K562 (cell line): ENCODE data around the gene IFIT5. TPM values are rescaled to one million over a fixed set of nuclear protein-coding genes. Genes with fewer than 3 reads are reported as not detected.

Experiments
- ATAC-seq: fragments of 200-7000 bp; cut with Tn5 transposase; 3 replicates; pipeline ENCODE4 v1.9.1; 2020; ENCODE audit warnings: moderate library complexity
- BruUV-seq: library from RNA; stranded (reverse); fragments of 400-500 nt; replicated peaks from 2 replicates; lab custom pipeline; 2021; lab: Mats Ljungman, UMichigan
- CTCF ChIA-PET: fragments of 300-600 bp; formaldehyde crosslinking; extraction: SDS; loops from one replicate; lab custom pipeline; 2021; ENCODE audit warnings: low intra/inter-chr PET ratio; lab: Yijun Ruan, JAX
- POLR2A ChIA-PET: fragments of 300-600, 350-650 bp; sonication (Branson Sonifier 250); formaldehyde crosslinking; extraction: SDS; loops from one replicate; lab custom pipeline; 2021; ENCODE audit warnings: antibody characterized with exemption, inconsistent platforms; lab: Yijun Ruan, JAX
- DNase-seq, 4 experiments: peaks; one replicate each; pipeline versions ENCODE4 v3.0.0 to v3.0.0-alpha.2; 2011 to 2018; ENCODE audit warnings: low spot score in 3 of 4, mixed read lengths in 3 of 4; ENCODE audit errors: extremely low read depth in 1 of 4
- FAIRE-seq: peaks from 2 replicates; lab custom pipeline; 2011; peaks lifted over from hg19 to GRCh38; lab: Jason Lieb, UNC
- H2AFZ ChIP-seq: 2 replicates; pipeline ENCODE4 v1.6.0; 2011; ENCODE audit warnings: low read depth, low read length, control low read depth, inconsistent platforms
- H3K27ac ChIP-seq: fragments of 200-600 bp; 3 replicates; pipeline ENCODE4 v1.8.0; 2011; ENCODE audit warnings: low read depth, mild to moderate bottlenecking, control low read depth, inconsistent platforms, low read length, moderate library complexity, mixed read lengths; ENCODE audit errors: extremely low read depth
- H3K27me3 ChIP-seq, 2 experiments: fragments of 300-600 bp in 1 of 2; 2 replicates in 1 of 2; 3 replicates in 1 of 2; pipeline versions ENCODE4 v1.6.0 to v1.8.0; 2011; ENCODE audit warnings: inconsistent platforms in 2 of 2, low read length in 2 of 2, mild to moderate bottlenecking in 1 of 2, mixed read lengths in 1 of 2, moderate library complexity in 1 of 2; ENCODE audit not compliant: control insufficient read depth in 2 of 2, insufficient read depth in 2 of 2
- H3K36me3 ChIP-seq: fragments of 300-600 bp; 3 replicates; pipeline ENCODE4 v1.8.0; 2011; ENCODE audit warnings: mild to moderate bottlenecking, low read length, inconsistent platforms; ENCODE audit not compliant: control insufficient read depth, insufficient read depth
- H3K4me1 ChIP-seq, 2 experiments: fragments of 200-600 bp in 1 of 2; replicated peaks in 1 of 2; 2 replicates in 1 of 2; 3 replicates in 1 of 2; pipeline versions ENCODE4 v1.5.1 to v1.8.0; 2011; ENCODE audit warnings: inconsistent platforms in 2 of 2, low read length in 2 of 2, mild to moderate bottlenecking in 1 of 2, mixed read lengths in 1 of 2, moderate library complexity in 1 of 2; ENCODE audit not compliant: control insufficient read depth in 2 of 2, insufficient read depth in 2 of 2
- H3K4me2 ChIP-seq: 2 replicates; pipeline ENCODE4 v1.6.1; 2011; ENCODE audit warnings: low read length, control low read depth, inconsistent platforms, mixed read lengths; ENCODE audit not compliant: insufficient read depth
- H3K4me3 ChIP-seq: fragments of 200-600 bp; sonication (generic), shearing (Covaris generic); 2 replicates; pipeline ENCODE4 v1.5.1; 2016; ENCODE audit warnings: control low read depth, inconsistent platforms
- H3K79me2 ChIP-seq: fragments of 200-600 bp; 3 replicates; pipeline ENCODE4 v1.8.0; 2011; ENCODE audit warnings: low read length, inconsistent platforms; ENCODE audit not compliant: control insufficient read depth, insufficient read depth
- H3K9ac ChIP-seq, 2 experiments: 2 replicates each; pipeline versions ENCODE4 v1.6.0 to v1.6.1; 2011; ENCODE audit warnings: low read depth in 2 of 2, low read length in 2 of 2, control low read depth in 1 of 2, inconsistent platforms in 1 of 2, mild to moderate bottlenecking in 1 of 2, mixed read lengths in 1 of 2; ENCODE audit not compliant: insufficient read depth in 1 of 2
- H3K9me1 ChIP-seq: one replicate; pipeline ENCODE4 v1.6.0; 2011; ENCODE audit warnings: inconsistent platforms, mild to moderate bottlenecking, low read length, moderate library complexity; ENCODE audit not compliant: control insufficient read depth, insufficient read depth
- H3K9me3 ChIP-seq: replicated peaks from 2 replicates; pipeline ENCODE4 v1.5.1; 2011; ENCODE audit warnings: low read depth, low read length, inconsistent platforms; ENCODE audit not compliant: control insufficient read depth, insufficient read depth
- H4K20me1 ChIP-seq: replicated peaks from 2 replicates; pipeline ENCODE4 v1.6.1; 2011; ENCODE audit warnings: low read length, inconsistent platforms, mixed read lengths; ENCODE audit not compliant: control insufficient read depth, insufficient read depth
- AFF4 ChIP-seq: sonication (generic); formaldehyde crosslinking; IDR thresholded peaks from 2 replicates; pipeline ENCODE4 v1.8.0; 2023; ENCODE audit warnings: mild to moderate bottlenecking, missing genetic modification reagents
- CBX8 ChIP-seq: fragments of 200-600 bp; sonication (generic); IDR thresholded peaks from 2 replicates; pipeline ENCODE4 v1.6.1; 2012; ENCODE audit warnings: borderline replicate concordance, mixed run types, low read depth, mild to moderate bottlenecking, moderate library complexity, mixed read lengths, low read length, control low read depth, inconsistent platforms; ENCODE audit not compliant: poor library complexity, severe bottlenecking; ENCODE audit errors: extremely low read depth
- GABPB2 ChIP-seq: fragments of 250-450 bp; sonication (Bioruptor Pico); conservative IDR thresholded peaks from 2 replicates; pipeline ENCODE4 v1.5.1; 2021; ENCODE audit warnings: mild to moderate bottlenecking
- HCFC1 ChIP-seq: IDR thresholded peaks from 2 replicates; pipeline ENCODE4 v1.6.1; 2012; ENCODE audit warnings: low read depth, low read length, improper control_type of control experiment
- UBTF ChIP-seq, 2 experiments: IDR thresholded peaks; 2 replicates each; pipeline ENCODE4 v1.6.1; 2012; ENCODE audit warnings: improper control_type of control experiment in 2 of 2, low read depth in 2 of 2, low read length in 2 of 2, borderline replicate concordance in 1 of 2
- ZNF121 ChIP-seq: sonication (generic); formaldehyde crosslinking; conservative IDR thresholded peaks from 2 replicates; pipeline ENCODE4 v1.8.0; 2022; ENCODE audit warnings: missing genetic modification reagents
- ZNF76 ChIP-seq: fragments of 250-450 bp; sonication (Bioruptor Pico); IDR thresholded peaks from 2 replicates; pipeline ENCODE4 v1.4.0; 2020; ENCODE audit warnings: mild to moderate bottlenecking, moderate library complexity, borderline replicate concordance
- WGBS: fragments of 100-300 bp; shearing (Covaris generic); methylation state at CpG from one replicate; pipeline ENCODE4 v1.1.6; 2016; ENCODE audit warnings: low coverage, mixed read lengths; ENCODE audit not compliant: insufficient coverage; ENCODE audit errors: missing lambda C conversion rate; 5-methylcytosine and 5-hydroxymethylcytosine counted together
- in situ Hi-C: fragments of 300-500 bp; cut with MboI; formaldehyde crosslinking; loops from 4 replicates; pipeline ENCODE4 v1.15.0; 2018; ENCODE audit warnings: inconsistent platforms, mixed read lengths
- intact Hi-C: fragments of 100-400 bp; cut with micrococcal nuclease; formaldehyde crosslinking; loops from 2 replicates; pipeline ENCODE4 v1.14.2; 2022
- polyA plus RNA-seq, 8 experiments: library from polyadenylated mRNA; depleted of rRNA in 4 of 8; stranded (reverse) in 5 of 8; unstranded in 3 of 8; fragments of >200 nt; fragmentation: Nextera tagmentation in 2 of 8; fragmentation: Illumina TruSeq in 1 of 8; extraction: Ambion mirVana in 2 of 8; extraction: Trizol in 1 of 8; gene quantifications; 2 replicates each; pipeline versions ENCODE4 v1.2.1 to v1.2.3, GENCODE V29; 2011 to 2014; ENCODE audit warnings: inconsistent platforms in 1 of 8, missing spikeins in 1 of 8
- total RNA-seq, 7 experiments: library from RNA; depleted of rRNA in 6 of 7; stranded (reverse); fragments of >200 nt in 6 of 7; fragmentation: Illumina TruSeq in 2 of 7; extraction: Trizol in 2 of 7; gene quantifications; 2 replicates each; pipeline versions ENCODE4 v1.2.1 to v1.2.3, GENCODE V29; 2011 to 2021; ENCODE audit warnings: low replicate concordance in 1 of 7

The IFIT5 gene
- total and polyA plus RNA-seq, 9 of the 15 experiments (the other 6 are each of a cell fraction or from before 2014, with no cell fraction given): 0.04 to 0.11 (median 0.06) TPM; not detected in 5

GRCh38 chr10:89468191-89468965, 54.0 kb downstream of the IFIT5 start:
- ChIA-PET CTCF (no interaction called here), POLR2A (no interaction called here)
- ATAC-seq: no peak
- Histone ChIP-seq H2AFZ (no peak overlapping the region), H3K9me3 (no peaks in the 10 kb centered on the region), H3K27ac (no peak overlapping the region), H3K36me3 (no peaks in the 10 kb centered on the region), H3K9me1 (no peaks in the 10 kb centered on the region), H3K9ac (no peak overlapping the region), H4K20me1 (no peaks in the 10 kb centered on the region), H3K79me2 (no peaks in the 10 kb centered on the region), H3K4me2 (no peak overlapping the region), H3K27me3 (no peaks in the 10 kb centered on the region), H3K4me1 (no peaks in the 10 kb centered on the region), H3K4me3 (no peak overlapping the region)
- intact Hi-C loops (no loop called here), in situ Hi-C loops (no loop called here)
- TF ChIP-seq ZNF76 (CRISPR knock-in tag) (no peak), ZNF121 (CRISPR knock-in tag) (no peak), CBX8 (no peak)
- 0% methylated on average over 9 of the region's 9 CpGs for WGBS
- BruUV-seq: no TSS peak
- no peak for FAIRE-seq
- no peak for DNase-seq

GRCh38 chr10:89469517-89469916, 55.1 kb downstream of the IFIT5 start:
- H3K9me3 ChIP-seq: no peaks in the 10 kb centered on the region
- no peak overlapping the region for H2AFZ ChIP-seq
- H3K4me2 ChIP-seq: no peak overlapping the region
- H3K4me1 ChIP-seq: no peaks in the 10 kb centered on the region
- no peak overlapping the region for H3K9ac ChIP-seq
- CTCF ChIA-PET: no interaction called here
- no peaks in the 10 kb centered on the region for H3K9me1 ChIP-seq
- DNase-seq: no peak
- no peak overlapping the region for H3K4me3 ChIP-seq
- no peaks in the 10 kb centered on the region for H3K27me3 ChIP-seq
- intact Hi-C loops (no loop called here), in situ Hi-C loops (no loop called here)
- H3K79me2 ChIP-seq: no peaks in the 10 kb centered on the region
- POLR2A ChIA-PET: no interaction called here
- H3K27ac ChIP-seq: no peak overlapping the region
- BruUV-seq: no TSS peak
- ATAC-seq: no peak
- no peaks in the 10 kb centered on the region for H4K20me1 ChIP-seq
- no peak for FAIRE-seq
- no peaks in the 10 kb centered on the region for H3K36me3 ChIP-seq
- TF ChIP-seq UBTF (IDR thresholded peaks at IDR 0.05; ENCODE audit: borderline replicate concordance in 1 of 2, low read depth in 2 of 2, low read length in 2 of 2) (no peak), AFF4 (CRISPR knock-in tag) (no peak), GABPB2 (no peak), HCFC1 (no peak)
